ENCODE results near the gene STARD4. TPM values are rescaled to one million over a fixed set of nuclear protein-coding genes. Genes with fewer than 3 reads are reported as not detected.

The STARD4 gene
- total RNA-seq, 1 donor from 2014 or later = 35.6 TPM

GRCh38 chr5:111453747-111454146 lies 58.6 kb downstream of the STARD4 start:
- no peaks in the 10 kb centered on the region for H3K4me1 Mint-ChIP-seq (ENCODE audit: low read depth)
- no peaks in the 10 kb centered on the region for H3K27me3 Mint-ChIP-seq
- no peak overlapping the region for H3K4me3 Mint-ChIP-seq (ENCODE audit: low read depth)
- no peak overlapping the region for H3K27ac Mint-ChIP-seq
- TF ChIP-seq, protein P1, sequence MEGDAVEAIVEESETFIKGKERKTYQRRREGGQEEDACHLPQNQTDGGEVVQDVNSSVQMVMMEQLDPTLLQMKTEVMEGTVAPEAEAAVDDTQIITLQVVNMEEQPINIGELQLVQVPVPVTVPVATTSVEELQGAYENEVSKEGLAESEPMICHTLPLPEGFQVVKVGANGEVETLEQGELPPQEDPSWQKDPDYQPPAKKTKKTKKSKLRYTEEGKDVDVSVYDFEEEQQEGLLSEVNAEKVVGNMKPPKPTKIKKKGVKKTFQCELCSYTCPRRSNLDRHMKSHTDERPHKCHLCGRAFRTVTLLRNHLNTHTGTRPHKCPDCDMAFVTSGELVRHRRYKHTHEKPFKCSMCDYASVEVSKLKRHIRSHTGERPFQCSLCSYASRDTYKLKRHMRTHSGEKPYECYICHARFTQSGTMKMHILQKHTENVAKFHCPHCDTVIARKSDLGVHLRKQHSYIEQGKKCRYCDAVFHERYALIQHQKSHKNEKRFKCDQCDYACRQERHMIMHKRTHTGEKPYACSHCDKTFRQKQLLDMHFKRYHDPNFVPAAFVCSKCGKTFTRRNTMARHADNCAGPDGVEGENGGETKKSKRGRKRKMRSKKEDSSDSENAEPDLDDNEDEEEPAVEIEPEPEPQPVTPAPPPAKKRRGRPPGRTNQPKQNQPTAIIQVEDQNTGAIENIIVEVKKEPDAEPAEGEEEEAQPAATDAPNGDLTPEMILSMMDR (IDR thresholded peaks at IDR 0.05; ENCODE audit: unreplicated experiment) = no peak
- no peaks in the 10 kb centered on the region for H3K36me3 Mint-ChIP-seq (ENCODE audit: insufficient read depth)
- H3K9me3 Mint-ChIP-seq (ENCODE audit: low read depth) = no peaks in the 10 kb centered on the region
- no peak for DNase-seq (ENCODE audit: low spot score, unreplicated experiment)

GRCh38 chr5:111453295-111453694 lies 59.0 kb downstream of the STARD4 start:
- Mint-ChIP-seq H3K4me1 (ENCODE audit: low read depth) (no peaks in the 10 kb centered on the region), H3K9me3 (ENCODE audit: low read depth) (no peaks in the 10 kb centered on the region), H3K4me3 (ENCODE audit: low read depth) (no peak overlapping the region), H3K27ac (no peak overlapping the region), H3K27me3 (no peaks in the 10 kb centered on the region), H3K36me3 (ENCODE audit: insufficient read depth) (no peaks in the 10 kb centered on the region)
- DNase-seq (ENCODE audit: low spot score, unreplicated experiment) = no peak
- TF ChIP-seq, protein P1 (IDR thresholded peaks at IDR 0.05; ENCODE audit: unreplicated experiment) = no peak

DNA sequence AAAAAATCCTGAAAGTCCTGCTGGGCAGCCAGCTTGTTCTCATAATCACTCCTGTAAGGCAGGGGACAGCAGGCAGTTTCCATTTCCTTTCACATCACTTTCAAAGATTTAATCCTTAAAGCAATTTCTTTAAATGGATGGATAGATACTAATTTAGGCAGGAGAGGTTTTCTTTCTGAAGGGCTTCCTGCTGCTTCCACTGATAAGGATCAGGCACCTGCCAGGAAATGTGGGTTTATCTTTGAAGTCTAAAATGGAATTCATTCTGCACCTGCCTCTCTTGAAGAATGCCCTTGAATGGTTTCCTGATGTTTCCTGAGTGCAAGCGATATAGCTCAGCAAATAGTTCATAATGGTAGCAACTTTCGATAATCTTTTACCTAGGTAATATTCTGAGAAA lies 64.5 kb downstream of the STARD4 start:
- H3K4me3 Mint-ChIP-seq (ENCODE audit: low read depth) = no peak overlapping the region
- no peaks in the 10 kb centered on the region for H3K27me3 Mint-ChIP-seq
- H3K36me3 Mint-ChIP-seq (ENCODE audit: insufficient read depth) = no peaks in the 10 kb centered on the region
- TF ChIP-seq, protein P1 (IDR thresholded peaks at IDR 0.05; ENCODE audit: unreplicated experiment) = no peak
- DNase-seq (ENCODE audit: low spot score, unreplicated experiment) = no peak
- no peaks in the 10 kb centered on the region for H3K4me1 Mint-ChIP-seq (ENCODE audit: low read depth)
- no peak overlapping the region for H3K27ac Mint-ChIP-seq
- H3K9me3 Mint-ChIP-seq (ENCODE audit: low read depth) = no peaks in the 10 kb centered on the region

DNA sequence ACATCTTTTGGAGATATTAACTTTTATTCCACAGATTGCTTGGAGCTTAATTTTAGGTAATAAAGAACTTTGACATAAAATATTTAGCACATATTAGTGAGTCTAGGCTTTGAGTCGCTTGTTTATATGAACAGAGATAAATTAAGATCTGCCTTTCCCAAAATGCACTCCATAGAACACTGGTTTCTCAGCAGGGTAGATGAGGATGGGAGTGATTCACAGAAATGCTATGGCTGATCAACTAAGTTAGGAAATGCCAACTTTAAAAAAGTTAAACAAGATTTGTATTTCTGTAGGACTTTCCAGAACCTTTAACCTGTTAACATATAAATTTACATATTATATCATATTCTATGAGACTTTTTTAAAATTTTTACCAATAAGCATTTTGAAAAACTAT lies 65.2 kb downstream of the STARD4 start:
- no peaks in the 10 kb centered on the region for H3K4me1 Mint-ChIP-seq (ENCODE audit: low read depth)
- TF ChIP-seq, protein P1 (IDR thresholded peaks at IDR 0.05; ENCODE audit: unreplicated experiment) = no peak
- no peaks in the 10 kb centered on the region for H3K27me3 Mint-ChIP-seq
- H3K9me3 Mint-ChIP-seq (ENCODE audit: low read depth) = no peaks in the 10 kb centered on the region
- H3K36me3 Mint-ChIP-seq (ENCODE audit: insufficient read depth) = no peaks in the 10 kb centered on the region
- no peak overlapping the region for H3K27ac Mint-ChIP-seq
- DNase-seq (ENCODE audit: low spot score, unreplicated experiment) = no peak
- no peak overlapping the region for H3K4me3 Mint-ChIP-seq (ENCODE audit: low read depth)

Other genes with a start within 250 kb of the STARD4 start
- 414 and 460 TPM in 2 replicates for gene NREP, start 244.7 kb upstream of the STARD4 start, total RNA-seq

All from progenitor cell of endocrine pancreas (in vitro differentiated cells).